HepG2 (cell line): ENCODE measurements around the gene PDGFB. TPM values are rescaled to one million over a fixed set of nuclear protein-coding genes. Genes with fewer than 3 reads are reported as not detected.

Source experiments
- ATAD3A ChIP-seq: sonication (generic); formaldehyde crosslinking; IDR thresholded peaks from 2 replicates; pipeline ENCODE4 v1.4.0; 2020; ENCODE audit warnings: missing genetic modification reagents
- CBFB ChIP-seq: sonication (generic); formaldehyde crosslinking; IDR thresholded peaks from 2 replicates; pipeline ENCODE4 v1.4.0; 2020; ENCODE audit warnings: missing genetic modification reagents
- CBX1 ChIP-seq: IDR thresholded peaks from one replicate; pipeline ENCODE4 v1.6.1; 2016; ENCODE audit warnings: antibody characterized with exemption, low read depth
- DNMT3B ChIP-seq: conservative IDR thresholded peaks from 2 replicates; pipeline ENCODE4 v1.6.1; 2016; ENCODE audit warnings: missing biosample characterization, control low read depth
- DR1 ChIP-seq: sonication (generic); formaldehyde crosslinking; IDR thresholded peaks from 2 replicates; pipeline ENCODE4 v1.8.0; 2021; ENCODE audit warnings: mild to moderate bottlenecking, missing genetic modification reagents, inconsistent platforms
- FIP1L1 ChIP-seq: fragments of 200-400 bp; formaldehyde crosslinking; IDR thresholded peaks from 2 replicates; pipeline ENCODE4 v1.6.1; 2018; ENCODE audit warnings: low read depth, mild to moderate bottlenecking, low read length, moderate library complexity, borderline replicate concordance; ENCODE audit not compliant: insufficient read depth
- SRY ChIP-seq: sonication (generic); formaldehyde crosslinking; IDR thresholded peaks from 2 replicates; pipeline ENCODE4 v1.8.0; 2022; ENCODE audit warnings: mild to moderate bottlenecking, missing genetic modification reagents
- ZBTB21 ChIP-seq: sonication (generic); formaldehyde crosslinking; IDR thresholded peaks from 2 replicates; pipeline ENCODE4 v1.4.0; 2020; ENCODE audit warnings: missing genetic modification reagents
- ZNF460 ChIP-seq: sonication (generic); formaldehyde crosslinking; IDR thresholded peaks from 2 replicates; pipeline ENCODE4 v1.5.1; 2020; ENCODE audit warnings: missing genetic modification reagents, mild to moderate bottlenecking, borderline replicate concordance
- polyA plus RNA-seq, 8 experiments: library from polyadenylated mRNA; depleted of rRNA in 3 of 8; stranded (reverse) in 7 of 8; unstranded in 1 of 8; fragments of >200 nt; fragmentation: Illumina TruSeq in 4 of 8; extraction: Trizol in 4 of 8; gene quantifications; 2 replicates each; pipeline versions ENCODE4 v1.2.1 to v1.2.3, GENCODE V29; 2011 to 2016; ENCODE audit warnings: low read depth in 4 of 8, missing spikeins in 1 of 8, mixed read lengths in 1 of 8; ENCODE audit not compliant: insufficient read depth in 1 of 8
- total RNA-seq, 5 experiments: library from RNA; depleted of rRNA; stranded (reverse); fragments of >200 nt; fragmentation: Illumina TruSeq; extraction: Trizol; gene quantifications; 2 replicates each; pipeline ENCODE4 v1.2.3, GENCODE V29; 2016; ENCODE audit warnings: low read depth in 1 of 5
- TF ChIP-seq, protein P1 (sequence below): sonication (generic); formaldehyde crosslinking; IDR thresholded peaks from 2 replicates; pipeline ENCODE4 v1.4.0; 2020; ENCODE audit warnings: missing genetic modification reagents
- TF ChIP-seq, protein P2 (sequence below): IDR thresholded peaks from 2 replicates; pipeline ENCODE4 v1.6.1; 2016
- TF ChIP-seq, protein P3 (sequence below): sonication (generic); formaldehyde crosslinking; IDR thresholded peaks from 2 replicates; pipeline ENCODE4 v1.4.0; 2020; ENCODE audit warnings: missing genetic modification reagents
- TF ChIP-seq, protein P4 (sequence below): sonication (generic); formaldehyde crosslinking; IDR thresholded peaks from 2 replicates; pipeline ENCODE4 v1.4.0; 2020; ENCODE audit warnings: missing genetic modification reagents
- TF ChIP-seq, protein P5 (sequence below): sonication (generic); formaldehyde crosslinking; IDR thresholded peaks from 2 replicates; pipeline ENCODE4 v1.4.0; 2020; ENCODE audit warnings: low read depth, missing genetic modification reagents
- TF ChIP-seq, protein P6 (sequence below): sonication (generic); formaldehyde crosslinking; IDR thresholded peaks from 2 replicates; pipeline ENCODE4 v1.4.0; 2020; ENCODE audit warnings: mild to moderate bottlenecking, missing genetic modification reagents

Gene PDGFB
- total and polyA plus RNA-seq, 2 of the 13 experiments (the other 11 are each of a cell fraction or from before 2014, with no cell fraction given), result 1.4 to 10.1 TPM

DNA sequence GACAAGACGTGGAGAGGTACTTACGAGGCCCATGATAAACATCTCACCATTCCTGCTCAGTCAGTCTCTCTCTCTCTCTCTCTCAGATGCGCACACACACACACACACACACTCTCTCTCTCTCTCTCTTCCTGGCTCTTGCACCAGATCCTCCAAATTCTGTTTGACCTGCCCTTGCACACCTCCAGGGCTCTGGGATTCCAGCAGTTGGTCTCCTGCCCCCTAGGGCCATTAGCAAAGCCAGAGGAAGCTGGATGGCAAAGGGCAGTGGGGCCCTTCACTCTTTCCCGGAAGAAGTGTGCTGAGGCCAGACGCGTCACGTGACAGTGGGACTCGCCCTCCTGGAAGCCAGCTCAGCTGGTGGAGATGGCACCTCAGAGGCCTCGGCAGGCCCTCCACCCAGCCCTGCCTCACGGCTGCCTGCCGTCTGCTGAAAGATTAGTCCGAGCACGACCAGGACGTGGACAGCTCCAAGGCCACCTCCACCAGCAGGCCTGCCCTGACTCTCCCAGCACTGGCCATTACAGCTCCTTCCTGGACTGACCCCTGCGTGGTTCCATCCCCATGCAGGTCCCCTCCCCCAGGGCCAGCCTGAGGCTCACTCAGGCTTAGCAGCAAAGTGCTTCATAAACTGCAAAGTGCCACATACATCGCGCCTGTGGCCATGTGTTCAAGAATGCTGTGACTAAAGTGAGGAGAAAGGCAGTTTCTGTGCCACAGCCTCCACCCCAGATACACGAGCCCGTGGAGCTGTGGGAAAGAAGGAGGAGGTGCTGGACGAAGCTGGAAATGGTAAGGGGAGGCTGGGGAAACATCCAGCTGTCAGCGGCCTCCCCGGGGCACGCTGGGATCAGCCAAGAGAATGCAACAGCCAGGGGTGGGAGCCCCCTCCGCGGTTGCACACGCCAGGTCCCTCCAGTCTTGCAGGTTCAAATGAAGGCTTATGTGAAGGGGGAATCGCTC lies 3.7 kb downstream of the PDGFB start (continued):
- TF ChIP-seq, protein P1, sequence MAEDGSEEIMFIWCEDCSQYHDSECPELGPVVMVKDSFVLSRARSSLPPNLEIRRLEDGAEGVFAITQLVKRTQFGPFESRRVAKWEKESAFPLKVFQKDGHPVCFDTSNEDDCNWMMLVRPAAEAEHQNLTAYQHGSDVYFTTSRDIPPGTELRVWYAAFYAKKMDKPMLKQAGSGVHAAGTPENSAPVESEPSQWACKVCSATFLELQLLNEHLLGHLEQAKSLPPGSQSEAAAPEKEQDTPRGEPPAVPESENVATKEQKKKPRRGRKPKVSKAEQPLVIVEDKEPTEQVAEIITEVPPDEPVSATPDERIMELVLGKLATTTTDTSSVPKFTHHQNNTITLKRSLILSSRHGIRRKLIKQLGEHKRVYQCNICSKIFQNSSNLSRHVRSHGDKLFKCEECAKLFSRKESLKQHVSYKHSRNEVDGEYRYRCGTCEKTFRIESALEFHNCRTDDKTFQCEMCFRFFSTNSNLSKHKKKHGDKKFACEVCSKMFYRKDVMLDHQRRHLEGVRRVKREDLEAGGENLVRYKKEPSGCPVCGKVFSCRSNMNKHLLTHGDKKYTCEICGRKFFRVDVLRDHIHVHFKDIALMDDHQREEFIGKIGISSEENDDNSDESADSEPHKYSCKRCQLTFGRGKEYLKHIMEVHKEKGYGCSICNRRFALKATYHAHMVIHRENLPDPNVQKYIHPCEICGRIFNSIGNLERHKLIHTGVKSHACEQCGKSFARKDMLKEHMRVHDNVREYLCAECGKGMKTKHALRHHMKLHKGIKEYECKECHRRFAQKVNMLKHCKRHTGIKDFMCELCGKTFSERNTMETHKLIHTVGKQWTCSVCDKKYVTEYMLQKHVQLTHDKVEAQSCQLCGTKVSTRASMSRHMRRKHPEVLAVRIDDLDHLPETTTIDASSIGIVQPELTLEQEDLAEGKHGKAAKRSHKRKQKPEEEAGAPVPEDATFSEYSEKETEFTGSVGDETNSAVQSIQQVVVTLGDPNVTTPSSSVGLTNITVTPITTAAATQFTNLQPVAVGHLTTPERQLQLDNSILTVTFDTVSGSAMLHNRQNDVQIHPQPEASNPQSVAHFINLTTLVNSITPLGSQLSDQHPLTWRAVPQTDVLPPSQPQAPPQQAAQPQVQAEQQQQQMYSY, result no peak
- peak; percentile 89 for TF ChIP-seq DNMT3B (CRISPR knock-in tag)
- peak; percentile 51; the same call in 1 of the 2 replicates for TF ChIP-seq ZBTB21 (CRISPR knock-in tag)
- TF ChIP-seq, protein P2, sequence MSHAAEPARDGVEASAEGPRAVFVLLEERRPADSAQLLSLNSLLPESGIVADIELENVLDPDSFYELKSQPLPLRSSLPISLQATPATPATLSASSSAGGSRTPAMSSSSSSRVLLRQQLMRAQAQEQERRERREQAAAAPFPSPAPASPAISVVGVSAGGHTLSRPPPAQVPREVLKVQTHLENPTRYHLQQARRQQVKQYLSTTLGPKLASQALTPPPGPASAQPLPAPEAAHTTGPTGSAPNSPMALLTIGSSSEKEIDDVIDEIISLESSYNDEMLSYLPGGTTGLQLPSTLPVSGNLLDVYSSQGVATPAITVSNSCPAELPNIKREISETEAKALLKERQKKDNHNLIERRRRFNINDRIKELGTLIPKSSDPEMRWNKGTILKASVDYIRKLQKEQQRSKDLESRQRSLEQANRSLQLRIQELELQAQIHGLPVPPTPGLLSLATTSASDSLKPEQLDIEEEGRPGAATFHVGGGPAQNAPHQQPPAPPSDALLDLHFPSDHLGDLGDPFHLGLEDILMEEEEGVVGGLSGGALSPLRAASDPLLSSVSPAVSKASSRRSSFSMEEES, result peak; percentile 95
- peak; percentile 75; the same call in 1 of the 2 replicates for TF ChIP-seq SRY (CRISPR knock-in tag)
- 0 out of 2 replicates have a peak, but pooled peaks have one; percentile 14 for TF ChIP-seq DR1 (CRISPR knock-in tag)
- TF ChIP-seq ZNF460 (CRISPR knock-in tag), result no peak
- no peak for TF ChIP-seq FIP1L1
- no peak for TF ChIP-seq ATAD3A (CRISPR knock-in tag)
- no peak for TF ChIP-seq CBX1
- peak; percentile 82 for TF ChIP-seq CBFB (CRISPR knock-in tag)
- TF ChIP-seq, protein P3, sequence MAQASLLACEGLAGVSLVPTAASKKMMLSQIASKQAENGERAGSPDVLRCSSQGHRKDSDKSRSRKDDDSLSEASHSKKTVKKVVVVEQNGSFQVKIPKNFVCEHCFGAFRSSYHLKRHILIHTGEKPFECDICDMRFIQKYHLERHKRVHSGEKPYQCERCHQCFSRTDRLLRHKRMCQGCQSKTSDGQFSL (CRISPR knock-in tag), result no peak
- TF ChIP-seq, protein P4, sequence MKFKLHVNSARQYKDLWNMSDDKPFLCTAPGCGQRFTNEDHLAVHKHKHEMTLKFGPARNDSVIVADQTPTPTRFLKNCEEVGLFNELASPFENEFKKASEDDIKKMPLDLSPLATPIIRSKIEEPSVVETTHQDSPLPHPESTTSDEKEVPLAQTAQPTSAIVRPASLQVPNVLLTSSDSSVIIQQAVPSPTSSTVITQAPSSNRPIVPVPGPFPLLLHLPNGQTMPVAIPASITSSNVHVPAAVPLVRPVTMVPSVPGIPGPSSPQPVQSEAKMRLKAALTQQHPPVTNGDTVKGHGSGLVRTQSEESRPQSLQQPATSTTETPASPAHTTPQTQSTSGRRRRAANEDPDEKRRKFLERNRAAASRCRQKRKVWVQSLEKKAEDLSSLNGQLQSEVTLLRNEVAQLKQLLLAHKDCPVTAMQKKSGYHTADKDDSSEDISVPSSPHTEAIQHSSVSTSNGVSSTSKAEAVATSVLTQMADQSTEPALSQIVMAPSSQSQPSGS (CRISPR knock-in tag), result 0 out of 2 replicates have a peak, but pooled peaks have one; percentile 19
- TF ChIP-seq, protein P5, sequence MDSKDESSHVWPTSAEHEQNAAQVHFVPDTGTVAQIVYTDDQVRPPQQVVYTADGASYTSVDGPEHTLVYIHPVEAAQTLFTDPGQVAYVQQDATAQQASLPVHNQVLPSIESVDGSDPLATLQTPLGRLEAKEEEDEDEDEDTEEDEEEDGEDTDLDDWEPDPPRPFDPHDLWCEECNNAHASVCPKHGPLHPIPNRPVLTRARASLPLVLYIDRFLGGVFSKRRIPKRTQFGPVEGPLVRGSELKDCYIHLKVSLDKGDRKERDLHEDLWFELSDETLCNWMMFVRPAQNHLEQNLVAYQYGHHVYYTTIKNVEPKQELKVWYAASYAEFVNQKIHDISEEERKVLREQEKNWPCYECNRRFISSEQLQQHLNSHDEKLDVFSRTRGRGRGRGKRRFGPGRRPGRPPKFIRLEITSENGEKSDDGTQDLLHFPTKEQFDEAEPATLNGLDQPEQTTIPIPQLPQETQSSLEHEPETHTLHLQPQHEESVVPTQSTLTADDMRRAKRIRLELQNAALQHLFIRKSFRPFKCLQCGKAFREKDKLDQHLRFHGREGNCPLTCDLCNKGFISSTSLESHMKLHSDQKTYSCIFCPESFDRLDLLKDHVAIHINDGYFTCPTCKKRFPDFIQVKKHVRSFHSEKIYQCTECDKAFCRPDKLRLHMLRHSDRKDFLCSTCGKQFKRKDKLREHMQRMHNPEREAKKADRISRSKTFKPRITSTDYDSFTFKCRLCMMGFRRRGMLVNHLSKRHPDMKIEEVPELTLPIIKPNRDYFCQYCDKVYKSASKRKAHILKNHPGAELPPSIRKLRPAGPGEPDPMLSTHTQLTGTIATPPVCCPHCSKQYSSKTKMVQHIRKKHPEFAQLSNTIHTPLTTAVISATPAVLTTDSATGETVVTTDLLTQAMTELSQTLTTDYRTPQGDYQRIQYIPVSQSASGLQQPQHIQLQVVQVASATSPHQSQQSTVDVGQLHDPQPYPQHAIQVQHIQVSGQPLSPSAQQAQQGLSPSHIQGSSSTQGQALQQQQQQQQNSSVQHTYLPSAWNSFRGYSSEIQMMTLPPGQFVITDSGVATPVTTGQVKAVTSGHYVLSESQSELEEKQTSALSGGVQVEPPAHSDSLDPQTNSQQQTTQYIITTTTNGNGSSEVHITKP, result no peak
- TF ChIP-seq, protein P6, sequence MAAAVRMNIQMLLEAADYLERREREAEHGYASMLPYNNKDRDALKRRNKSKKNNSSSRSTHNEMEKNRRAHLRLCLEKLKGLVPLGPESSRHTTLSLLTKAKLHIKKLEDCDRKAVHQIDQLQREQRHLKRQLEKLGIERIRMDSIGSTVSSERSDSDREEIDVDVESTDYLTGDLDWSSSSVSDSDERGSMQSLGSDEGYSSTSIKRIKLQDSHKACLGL (CRISPR knock-in tag), result peak; percentile 43; the same call in 1 of the 2 replicates
